K562 (cell line): ENCODE results near the gene ALK. TPM values are rescaled to one million over a fixed set of nuclear protein-coding genes. Genes with fewer than 3 reads are reported as not detected.

Experiments used
- ATAC-seq: fragments of 200-7000 bp; cut with Tn5 transposase; 3 replicates; pipeline ENCODE4 v1.9.1; 2020; ENCODE audit warnings: moderate library complexity
- BruUV-seq: library from RNA; stranded (reverse); fragments of 400-500 nt; replicated peaks from 2 replicates; lab custom pipeline; 2021; lab: Mats Ljungman, UMichigan
- CTCF ChIA-PET: fragments of 300-600 bp; formaldehyde crosslinking; extraction: SDS; loops from one replicate; lab custom pipeline; 2021; ENCODE audit warnings: low intra/inter-chr PET ratio; lab: Yijun Ruan, JAX
- POLR2A ChIA-PET: fragments of 300-600, 350-650 bp; sonication (Branson Sonifier 250); formaldehyde crosslinking; extraction: SDS; loops from one replicate; lab custom pipeline; 2021; ENCODE audit warnings: antibody characterized with exemption, inconsistent platforms; lab: Yijun Ruan, JAX
- DNase-seq, 4 experiments: peaks; one replicate each; pipeline versions ENCODE4 v3.0.0 to v3.0.0-alpha.2; 2011 to 2018; ENCODE audit warnings: low spot score in 3 of 4, mixed read lengths in 3 of 4; ENCODE audit errors: extremely low read depth in 1 of 4
- FAIRE-seq: peaks from 2 replicates; lab custom pipeline; 2011; peaks lifted over from hg19 to GRCh38; lab: Jason Lieb, UNC
- H2AFZ ChIP-seq: 2 replicates; pipeline ENCODE4 v1.6.0; 2011; ENCODE audit warnings: low read depth, low read length, control low read depth, inconsistent platforms
- H3K27ac ChIP-seq: fragments of 200-600 bp; 3 replicates; pipeline ENCODE4 v1.8.0; 2011; ENCODE audit warnings: low read depth, mild to moderate bottlenecking, control low read depth, inconsistent platforms, low read length, moderate library complexity, mixed read lengths; ENCODE audit errors: extremely low read depth
- H3K27me3 ChIP-seq, 2 experiments: fragments of 300-600 bp in 1 of 2; 2 replicates in 1 of 2; 3 replicates in 1 of 2; pipeline versions ENCODE4 v1.6.0 to v1.8.0; 2011; ENCODE audit warnings: inconsistent platforms in 2 of 2, low read length in 2 of 2, mild to moderate bottlenecking in 1 of 2, mixed read lengths in 1 of 2, moderate library complexity in 1 of 2; ENCODE audit not compliant: control insufficient read depth in 2 of 2, insufficient read depth in 2 of 2
- H3K36me3 ChIP-seq: fragments of 300-600 bp; 3 replicates; pipeline ENCODE4 v1.8.0; 2011; ENCODE audit warnings: mild to moderate bottlenecking, low read length, inconsistent platforms; ENCODE audit not compliant: control insufficient read depth, insufficient read depth
- H3K4me1 ChIP-seq, 2 experiments: fragments of 200-600 bp in 1 of 2; replicated peaks in 1 of 2; 2 replicates in 1 of 2; 3 replicates in 1 of 2; pipeline versions ENCODE4 v1.5.1 to v1.8.0; 2011; ENCODE audit warnings: inconsistent platforms in 2 of 2, low read length in 2 of 2, mild to moderate bottlenecking in 1 of 2, mixed read lengths in 1 of 2, moderate library complexity in 1 of 2; ENCODE audit not compliant: control insufficient read depth in 2 of 2, insufficient read depth in 2 of 2
- H3K4me2 ChIP-seq: 2 replicates; pipeline ENCODE4 v1.6.1; 2011; ENCODE audit warnings: low read length, control low read depth, inconsistent platforms, mixed read lengths; ENCODE audit not compliant: insufficient read depth
- H3K4me3 ChIP-seq: fragments of 200-600 bp; sonication (generic), shearing (Covaris generic); 2 replicates; pipeline ENCODE4 v1.5.1; 2016; ENCODE audit warnings: control low read depth, inconsistent platforms
- H3K79me2 ChIP-seq: fragments of 200-600 bp; 3 replicates; pipeline ENCODE4 v1.8.0; 2011; ENCODE audit warnings: low read length, inconsistent platforms; ENCODE audit not compliant: control insufficient read depth, insufficient read depth
- H3K9ac ChIP-seq, 2 experiments: 2 replicates each; pipeline versions ENCODE4 v1.6.0 to v1.6.1; 2011; ENCODE audit warnings: low read depth in 2 of 2, low read length in 2 of 2, control low read depth in 1 of 2, inconsistent platforms in 1 of 2, mild to moderate bottlenecking in 1 of 2, mixed read lengths in 1 of 2; ENCODE audit not compliant: insufficient read depth in 1 of 2
- H3K9me1 ChIP-seq: one replicate; pipeline ENCODE4 v1.6.0; 2011; ENCODE audit warnings: inconsistent platforms, mild to moderate bottlenecking, low read length, moderate library complexity; ENCODE audit not compliant: control insufficient read depth, insufficient read depth
- H3K9me3 ChIP-seq: replicated peaks from 2 replicates; pipeline ENCODE4 v1.5.1; 2011; ENCODE audit warnings: low read depth, low read length, inconsistent platforms; ENCODE audit not compliant: control insufficient read depth, insufficient read depth
- H4K20me1 ChIP-seq: replicated peaks from 2 replicates; pipeline ENCODE4 v1.6.1; 2011; ENCODE audit warnings: low read length, inconsistent platforms, mixed read lengths; ENCODE audit not compliant: control insufficient read depth, insufficient read depth
- EWSR1 ChIP-seq: fragments of 450-650 bp; IDR thresholded peaks from 2 replicates; pipeline ENCODE4 v1.6.1; 2018; ENCODE audit warnings: borderline replicate concordance, mild to moderate bottlenecking, low read depth, moderate library complexity; ENCODE audit not compliant: partially characterized antibody
- GTF2E2 ChIP-seq: fragments of 200-800 bp; sonication (Bioruptor generic); IDR thresholded peaks from 2 replicates; pipeline ENCODE4 v1.6.1; 2016; ENCODE audit warnings: missing genetic modification characterization, missing compliant biosample characterization
- HMG20A ChIP-seq: fragments of 450-650 bp; formaldehyde crosslinking; conservative IDR thresholded peaks from 2 replicates; pipeline ENCODE4 v1.4.0; 2020; ENCODE audit warnings: mild to moderate bottlenecking, mixed read lengths
- HNRNPH1 ChIP-seq: fragments of 200-400 bp; formaldehyde crosslinking; optimal IDR thresholded peaks from 2 replicates; pipeline ENCODE3; 2017; ENCODE audit warnings: low read depth, mild to moderate bottlenecking, low read length, moderate library complexity
- NR2C1 ChIP-seq, 2 experiments: fragments of 450-650 bp; IDR thresholded peaks; 2 replicates each; pipeline ENCODE4 v1.6.1; 2017; ENCODE audit warnings: mild to moderate bottlenecking in 2 of 2, antibody characterized with exemption in 1 of 2, inconsistent platforms in 1 of 2, missing compliant biosample characterization in 1 of 2, missing genetic modification characterization in 1 of 2
- RBM15 ChIP-seq: fragments of 200-400 bp; formaldehyde crosslinking; IDR thresholded peaks from 2 replicates; pipeline ENCODE4 v1.6.1; 2018; ENCODE audit warnings: mild to moderate bottlenecking, low read length, moderate library complexity; ENCODE audit not compliant: insufficient read depth
- TAF9B ChIP-seq: fragments of 450-650 bp; IDR thresholded peaks from 2 replicates; pipeline ENCODE4 v1.6.1; 2018; ENCODE audit warnings: mild to moderate bottlenecking; ENCODE audit not compliant: partially characterized antibody
- TSC22D4 ChIP-seq: fragments of 450-650 bp; IDR thresholded peaks from 2 replicates; pipeline ENCODE4 v1.6.1; 2016; ENCODE audit warnings: missing genetic modification characterization, missing biosample characterization, control low read depth
- ZBTB7A ChIP-seq: IDR thresholded peaks from 2 replicates; pipeline ENCODE4 v1.6.1; 2011; ENCODE audit warnings: low read depth, mild to moderate bottlenecking, low read length, moderate library complexity, borderline replicate concordance; ENCODE audit not compliant: control insufficient read depth
- ZFP36 ChIP-seq: fragments of 150-350 bp; IDR thresholded peaks from 2 replicates; pipeline ENCODE4 v1.6.1; 2018; ENCODE audit warnings: low read length, low read depth; ENCODE audit not compliant: partially characterized antibody
- ZNF274 ChIP-seq: IDR thresholded peaks from 2 replicates; pipeline ENCODE4 v1.6.1; 2011; ENCODE audit warnings: low read depth, mild to moderate bottlenecking, low read length, moderate library complexity, borderline replicate concordance
- ZSCAN32 ChIP-seq: fragments of 450-650 bp; formaldehyde crosslinking; IDR thresholded peaks from 2 replicates; pipeline ENCODE4 v1.4.0; 2020; ENCODE audit warnings: mild to moderate bottlenecking, moderate library complexity
- WGBS: fragments of 100-300 bp; shearing (Covaris generic); methylation state at CpG from one replicate; pipeline ENCODE4 v1.1.6; 2016; ENCODE audit warnings: low coverage, mixed read lengths; ENCODE audit not compliant: insufficient coverage; ENCODE audit errors: missing lambda C conversion rate; 5-methylcytosine and 5-hydroxymethylcytosine counted together
- in situ Hi-C: fragments of 300-500 bp; cut with MboI; formaldehyde crosslinking; loops from 4 replicates; pipeline ENCODE4 v1.15.0; 2018; ENCODE audit warnings: inconsistent platforms, mixed read lengths
- intact Hi-C: fragments of 100-400 bp; cut with micrococcal nuclease; formaldehyde crosslinking; loops from 2 replicates; pipeline ENCODE4 v1.14.2; 2022
- polyA plus RNA-seq, 8 experiments: library from polyadenylated mRNA; depleted of rRNA in 4 of 8; stranded (reverse) in 5 of 8; unstranded in 3 of 8; fragments of >200 nt; fragmentation: Nextera tagmentation in 2 of 8; fragmentation: Illumina TruSeq in 1 of 8; extraction: Ambion mirVana in 2 of 8; extraction: Trizol in 1 of 8; gene quantifications; 2 replicates each; pipeline versions ENCODE4 v1.2.1 to v1.2.3, GENCODE V29; 2011 to 2014; ENCODE audit warnings: inconsistent platforms in 1 of 8, missing spikeins in 1 of 8
- total RNA-seq, 7 experiments: library from RNA; depleted of rRNA in 6 of 7; stranded (reverse); fragments of >200 nt in 6 of 7; fragmentation: Illumina TruSeq in 2 of 7; extraction: Trizol in 2 of 7; gene quantifications; 2 replicates each; pipeline versions ENCODE4 v1.2.1 to v1.2.3, GENCODE V29; 2011 to 2021; ENCODE audit warnings: low replicate concordance in 1 of 7
- TF ChIP-seq, protein P1 (sequence below): fragments of 250-450 bp; sonication (Bioruptor Pico); IDR thresholded peaks from 2 replicates; pipeline ENCODE4 v1.5.0; 2021; ENCODE audit warnings: mild to moderate bottlenecking, borderline replicate concordance

Gene ALK
- total and polyA plus RNA-seq, 9 of the 15 experiments (the other 6 are each of a cell fraction or from before 2014, with no cell fraction given) = not detected

DNA sequence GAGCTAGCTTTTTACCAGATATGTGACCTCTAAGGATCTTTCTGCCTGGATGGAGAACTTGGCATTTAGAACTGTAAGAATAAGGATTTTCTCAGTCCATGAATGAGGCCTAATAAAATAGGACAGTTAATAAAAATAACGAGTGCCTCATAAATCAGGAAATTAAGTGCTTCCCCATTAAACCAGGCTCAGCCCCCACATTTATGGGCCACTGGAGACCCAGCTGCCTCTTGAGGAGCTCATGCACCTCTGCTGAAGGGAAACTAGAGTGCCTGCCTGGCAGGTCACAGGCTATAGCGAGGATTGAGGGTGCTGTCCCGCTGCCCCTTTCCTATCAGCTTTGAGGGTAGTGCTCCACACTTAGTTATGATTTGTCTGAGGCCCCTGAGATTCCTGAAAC, 158.0 kb downstream of the ALK start:
- H3K4me3 ChIP-seq = no peak overlapping the region
- FAIRE-seq = no peak
- H3K27ac ChIP-seq = no peak overlapping the region
- no peaks in the 10 kb centered on the region for H3K4me1 ChIP-seq
- no peaks in the 10 kb centered on the region for H4K20me1 ChIP-seq
- POLR2A ChIA-PET = no interaction called here
- H3K9me1 ChIP-seq = no peaks in the 10 kb centered on the region
- DNase-seq = no peak
- BruUV-seq = no TSS peak
- H3K9me3 ChIP-seq = no peaks in the 10 kb centered on the region
- no peaks in the 10 kb centered on the region for H3K27me3 ChIP-seq
- H3K79me2 ChIP-seq = no peaks in the 10 kb centered on the region
- WGBS = 0% methylated on average over 3 of the region's 3 CpGs
- H3K36me3 ChIP-seq = no peaks in the 10 kb centered on the region
- CTCF ChIA-PET = no interaction called here
- no peak for ATAC-seq
- H3K9ac ChIP-seq = no peak overlapping the region
- in situ Hi-C loops (no loop called here), intact Hi-C loops (no loop called here)
- H3K4me2 ChIP-seq = no peak overlapping the region
- H2AFZ ChIP-seq = no peak overlapping the region
- TF ChIP-seq HNRNPH1 = no peak
- no peak for TF ChIP-seq GTF2E2 (tag)
- TF ChIP-seq ZBTB7A = no peak
- TF ChIP-seq, protein P1, sequence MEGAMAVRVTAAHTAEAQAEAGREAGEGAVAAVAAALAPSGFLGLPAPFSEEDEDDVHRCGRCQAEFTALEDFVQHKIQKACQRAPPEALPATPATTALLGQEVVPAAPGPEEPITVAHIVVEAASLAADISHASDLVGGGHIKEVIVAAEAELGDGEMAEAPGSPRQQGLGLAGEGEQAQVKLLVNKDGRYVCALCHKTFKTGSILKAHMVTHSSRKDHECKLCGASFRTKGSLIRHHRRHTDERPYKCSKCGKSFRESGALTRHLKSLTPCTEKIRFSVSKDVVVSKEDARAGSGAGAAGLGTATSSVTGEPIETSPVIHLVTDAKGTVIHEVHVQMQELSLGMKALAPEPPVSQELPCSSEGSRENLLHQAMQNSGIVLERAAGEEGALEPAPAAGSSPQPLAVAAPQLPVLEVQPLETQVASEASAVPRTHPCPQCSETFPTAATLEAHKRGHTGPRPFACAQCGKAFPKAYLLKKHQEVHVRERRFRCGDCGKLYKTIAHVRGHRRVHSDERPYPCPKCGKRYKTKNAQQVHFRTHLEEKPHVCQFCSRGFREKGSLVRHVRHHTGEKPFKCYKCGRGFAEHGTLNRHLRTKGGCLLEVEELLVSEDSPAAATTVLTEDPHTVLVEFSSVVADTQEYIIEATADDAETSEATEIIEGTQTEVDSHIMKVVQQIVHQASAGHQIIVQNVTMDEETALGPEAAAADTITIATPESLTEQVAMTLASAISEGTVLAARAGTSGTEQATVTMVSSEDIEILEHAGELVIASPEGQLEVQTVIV (CRISPR knock-in tag) = no peak
- TF ChIP-seq ZNF274 = no peak
- no peak for TF ChIP-seq TAF9B
- TF ChIP-seq RBM15 = no peak
- TF ChIP-seq ZFP36 = no peak
- no peak for TF ChIP-seq HMG20A (CRISPR knock-in tag)
- no peak for TF ChIP-seq NR2C1 (IDR thresholded peaks at IDR 0.05)
- no peak for TF ChIP-seq NR2C1 (tag; IDR thresholded peaks at IDR 0.05)
- TF ChIP-seq ZSCAN32 (CRISPR knock-in tag) = no peak
- no peak for TF ChIP-seq EWSR1
- TF ChIP-seq TSC22D4 (tag) = no peak
